CD4-positive, alpha-beta memory T cell (primary cell): ENCODE measurements around the gene SLC15A3. TPM values are rescaled to one million over a fixed set of nuclear protein-coding genes. Genes with fewer than 3 reads are reported as not detected.
A peak's percentile ranks its signal among the peaks of the same experiment; 100 is the strongest.

Source experiments
- CTCF ChIA-PET: fragments of 350-600 bp; sonication (Branson Sonifier 250); formaldehyde crosslinking; loops from one replicate; lab custom pipeline; 2021; ENCODE audit warnings: inconsistent platforms; ENCODE audit not compliant: partially characterized antibody; lab: Charles Lee
- POLR2A ChIA-PET: fragments of 350-600 bp; sonication (Branson Sonifier 250); formaldehyde crosslinking; loops from one replicate; lab custom pipeline; 2021; ENCODE audit not compliant: partially characterized antibody; lab: Charles Lee
- DNase-seq, 5 donors: peaks; one replicate each; pipeline versions ENCODE4 v3.0.0 to v3.0.0-alpha.2; 2020 to 2022; ENCODE audit warnings: mixed read lengths in 1 of 5
- H3K27ac ChIP-seq: one replicate; pipeline ENCODE4 v1.7.0; 2013; ENCODE audit warnings: low read depth, low read length
- H3K27me3 ChIP-seq: 2 replicates; pipeline ENCODE4 v1.7.0; 2013; ENCODE audit warnings: mild to moderate bottlenecking, low read length, moderate library complexity; ENCODE audit not compliant: insufficient read depth
- H3K36me3 ChIP-seq: 2 replicates; pipeline ENCODE4 v1.7.0; 2013; ENCODE audit warnings: mild to moderate bottlenecking, low read length, moderate library complexity; ENCODE audit not compliant: insufficient read depth
- H3K4me1 ChIP-seq: 2 replicates; pipeline ENCODE4 v1.7.0; 2013; ENCODE audit warnings: mild to moderate bottlenecking, low read length, moderate library complexity; ENCODE audit not compliant: insufficient read depth
- H3K4me3 ChIP-seq, 2 donors: one replicate each; pipeline ENCODE4 v1.7.0; 2013; ENCODE audit warnings: low read length in 2 of 2, mild to moderate bottlenecking in 1 of 2
- H3K9me3 ChIP-seq, 2 donors: one replicate each; pipeline ENCODE4 v1.7.0; 2013; ENCODE audit warnings: low read length in 2 of 2, control low read depth in 1 of 2; ENCODE audit not compliant: control insufficient read depth in 1 of 2
- H3K27ac Mint-ChIP-seq, 7 donors: one replicate each; pipeline ENCODE4 v1.8.0; 2020 to 2021; ENCODE audit warnings: mixed read lengths in 7 of 7, mild to moderate bottlenecking in 6 of 7, inconsistent platforms in 3 of 7, moderate library complexity in 3 of 7
- H3K27me3 Mint-ChIP-seq, 2 donors: one replicate each; pipeline ENCODE4 v1.8.0; 2020 to 2021; ENCODE audit warnings: mixed read lengths in 2 of 2
- H3K36me3 Mint-ChIP-seq, 2 donors: one replicate each; pipeline ENCODE4 v1.8.0; 2020 to 2021; ENCODE audit warnings: mixed read lengths in 2 of 2, inconsistent platforms in 1 of 2, mild to moderate bottlenecking in 1 of 2
- H3K4me1 Mint-ChIP-seq, 4 donors: one replicate each; pipeline ENCODE4 v1.8.0; 2020 to 2021; ENCODE audit warnings: mixed read lengths in 4 of 4, mild to moderate bottlenecking in 1 of 4
- H3K4me3 Mint-ChIP-seq, 8 donors: one replicate each; pipeline ENCODE4 v1.8.0; 2020 to 2021; ENCODE audit warnings: mixed read lengths in 8 of 8, mild to moderate bottlenecking in 7 of 8, moderate library complexity in 6 of 8, inconsistent platforms in 3 of 8
- H3K9me3 Mint-ChIP-seq, 8 donors: one replicate each; pipeline ENCODE4 v1.8.0; 2020 to 2021; ENCODE audit warnings: mixed read lengths in 8 of 8, mild to moderate bottlenecking in 5 of 8, inconsistent platforms in 3 of 8, moderate library complexity in 1 of 8
- intact Hi-C: fragments of 100-400 bp; cut with micrococcal nuclease; formaldehyde crosslinking; loops from one replicate; pipeline ENCODE4 v1.15.1; 2023
- polyA plus RNA-seq, 2 donors: library from polyadenylated mRNA; unstranded; fragments of 300-500 nt; fragmentation: Illumina TruSeq; gene quantifications; one replicate each; pipeline ENCODE4 v1.2.3, GENCODE V29; 2021
- total RNA-seq, 2 experiments: library from RNA; stranded (reverse); gene quantifications; one replicate each; pipeline ENCODE4 v1.2.3, GENCODE V29; 2021

Gene SLC15A3
- total and polyA plus RNA-seq, 4 experiments from 2014 or later = 0.29 to 5.4 (median 4.6) TPM; not detected in 1

DNA sequence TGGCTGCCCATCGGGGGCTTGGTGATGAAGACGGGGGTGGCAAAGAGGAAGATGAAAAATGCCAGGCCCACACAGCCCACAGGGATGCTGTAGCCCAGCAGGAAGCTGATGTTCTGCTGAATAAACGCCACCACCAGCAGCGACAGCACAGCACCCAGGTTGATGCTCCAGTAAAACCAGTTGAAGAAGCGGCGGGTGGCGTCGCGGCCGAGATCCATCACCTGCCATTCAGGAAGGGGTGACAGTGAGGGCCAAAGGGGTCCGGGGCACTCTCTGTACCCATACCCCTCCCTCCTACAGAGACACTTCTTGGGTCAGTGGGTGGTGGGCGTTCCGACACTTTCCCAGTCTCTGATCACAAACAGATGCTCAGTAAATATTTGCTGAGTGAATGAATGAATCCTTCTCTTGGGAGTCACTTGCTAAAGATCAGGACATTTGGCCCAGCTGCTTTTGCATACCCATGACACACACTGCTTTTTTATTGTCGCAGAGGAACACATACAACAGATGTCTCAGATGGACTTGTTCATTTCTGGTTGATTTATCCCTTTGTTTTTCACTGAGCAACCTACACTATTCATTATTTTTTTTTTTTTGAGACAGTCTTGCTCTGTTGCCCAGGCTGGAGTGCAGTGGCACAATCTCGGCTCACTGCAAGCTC, 5.2 kb downstream of the SLC15A3 start:
- intact Hi-C loops = no loop called here
- Histone ChIP-seq H3K4me1 (no peaks in the 10 kb centered on the region), H3K4me3 (no peak overlapping the region), H3K27ac (no peak overlapping the region), H3K36me3 (no peaks in the 10 kb centered on the region), H3K9me3 (no peaks in the 10 kb centered on the region), H3K27me3 (peaks cover 9% of the 10 kb centered on the region)
- Mint-ChIP-seq H3K4me1 (peaks cover 0 to 6% (median under 1%) of the 10 kb centered on the region in 4 donors), H3K9me3 (peaks cover 0 to 2% (median 0%) of the 10 kb centered on the region in 8 donors), H3K4me3 (no peak overlapping the region), H3K27ac (no peak overlapping the region), H3K36me3 (no peaks in the 10 kb centered on the region), H3K27me3 (peaks cover 3 to 7% of the 10 kb centered on the region in 2 donors)
- no peak for DNase-seq
- ChIA-PET POLR2A (no interaction called here), CTCF (no interaction called here)

DNA sequence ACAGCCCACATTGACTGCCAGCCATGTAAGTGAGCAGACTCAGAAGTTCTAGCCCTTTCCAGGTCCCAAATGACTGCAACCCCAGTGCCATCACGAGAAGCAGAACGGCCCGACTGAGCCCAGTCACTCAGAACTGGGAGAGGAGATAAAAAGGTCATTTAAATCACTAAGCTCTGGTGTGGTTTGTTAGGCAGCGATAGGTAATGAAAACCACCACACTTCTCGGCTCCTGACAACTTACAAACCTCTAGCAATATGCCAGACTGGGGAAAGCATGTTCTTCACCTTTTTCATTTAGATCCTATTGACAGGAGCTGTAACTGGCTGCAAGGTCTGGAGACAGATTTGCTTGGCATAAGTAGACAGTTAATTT, 6.7 kb downstream of the SLC15A3 start:
- Histone ChIP-seq H3K4me1 (no peaks in the 10 kb centered on the region), H3K27ac (no peak overlapping the region), H3K27me3 (peaks cover 3% of the 10 kb centered on the region), H3K4me3 (no peak overlapping the region), H3K36me3 (no peaks in the 10 kb centered on the region), H3K9me3 (no peaks in the 10 kb centered on the region)
- POLR2A ChIA-PET = no interaction called here
- CTCF ChIA-PET = interaction anchor here (0.8 to 1.8 kb wide), 3 partner anchors 9 to 242 kb away, joined by 3 to 7 read pairs (median 3); no protein-coding TSS in a partner anchor
- H3K27ac Mint-ChIP-seq = peak overlapping the region in 1 of 7 donors; percentile 77
- no peaks in the 10 kb centered on the region for H3K36me3 Mint-ChIP-seq
- peaks cover 3 to 7% of the 10 kb centered on the region in 2 donors for H3K27me3 Mint-ChIP-seq
- intact Hi-C loops = no loop called here
- peaks cover 0 to 4% (median 0%) of the 10 kb centered on the region in 4 donors for H3K4me1 Mint-ChIP-seq
- H3K4me3 Mint-ChIP-seq = no peak overlapping the region
- peaks cover 0 to 2% (median 0%) of the 10 kb centered on the region in 8 donors for H3K9me3 Mint-ChIP-seq
- no peak for DNase-seq

DNA sequence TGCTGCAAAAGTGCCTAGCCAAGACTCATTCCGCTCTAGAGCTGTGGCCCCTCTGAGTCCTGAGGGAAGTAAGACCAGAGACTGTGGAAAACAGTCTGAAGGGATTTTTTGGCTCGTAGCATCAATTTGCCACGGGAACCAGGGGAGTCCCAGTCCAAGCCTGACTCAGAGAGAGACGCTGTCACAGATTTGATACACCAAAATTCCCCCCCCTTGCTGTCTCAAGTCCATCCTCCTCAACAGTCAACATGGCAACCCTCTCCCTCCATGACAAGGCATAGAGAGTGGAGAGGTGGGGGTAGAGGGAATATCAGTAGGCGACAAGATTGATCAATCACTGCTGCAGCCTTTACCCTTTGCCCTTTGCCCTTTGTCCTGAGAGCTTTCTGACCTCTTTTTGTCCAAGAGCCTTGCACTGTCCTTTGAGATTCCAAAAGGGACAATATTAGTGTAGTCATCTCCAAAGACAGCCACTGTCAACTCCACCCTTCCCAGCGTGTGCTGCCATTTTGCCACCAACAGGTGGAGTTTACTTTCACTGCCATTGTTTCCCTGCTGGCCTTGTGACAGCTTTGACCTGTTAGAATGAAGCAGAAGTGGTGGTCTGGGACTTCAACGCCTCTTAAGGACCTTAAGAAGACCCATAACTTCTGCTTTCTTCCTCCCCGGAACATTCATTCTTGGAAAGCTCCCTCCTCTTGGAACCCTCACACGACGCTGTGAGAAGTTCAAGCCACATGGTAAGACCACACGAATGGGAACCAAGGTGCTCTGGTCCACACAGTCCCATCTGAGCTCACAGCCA, 7.3 kb downstream of the SLC15A3 start:
- Mint-ChIP-seq H3K27ac (peak overlapping the region in 1 of 7 donors; percentile 77), H3K4me3 (peak overlapping the region in 1 of 8 donors; percentile 30), H3K4me1 (peaks cover 2 to 6% (median 3%) of the 10 kb centered on the region in 4 donors), H3K9me3 (peaks cover 0 to 2% (median 0%) of the 10 kb centered on the region in 8 donors), H3K27me3 (peaks cover 3 to 7% of the 10 kb centered on the region in 2 donors), H3K36me3 (no peaks in the 10 kb centered on the region)
- no peak overlapping the region for H3K27ac ChIP-seq
- ChIA-PET POLR2A (no interaction called here), CTCF (interaction anchor here (1.5 to 1.8 kb wide), 2 partner anchors 13 to 243 kb away, joined by 3 to 7 read pairs; no protein-coding TSS in a partner anchor)
- no peaks in the 10 kb centered on the region for H3K4me1 ChIP-seq
- H3K4me3 ChIP-seq = no peak overlapping the region
- H3K36me3 ChIP-seq = no peaks in the 10 kb centered on the region
- intact Hi-C loops = no loop called here
- DNase-seq = no peak
- no peaks in the 10 kb centered on the region for H3K9me3 ChIP-seq
- peaks cover 3% of the 10 kb centered on the region for H3K27me3 ChIP-seq

- ChIA-PET POLR2A (no interaction called here), CTCF (interaction anchor here (2.0 kb wide), 1 partner anchor 27 kb away, joined by 5 read pairs; no protein-coding TSS in a partner anchor)
- Mint-ChIP-seq H3K9me3 (peaks cover 0 to 2% (median 0%) of the 10 kb centered on the region in 8 donors), H3K4me3 (no peak overlapping the region), H3K36me3 (no peaks in the 10 kb centered on the region), H3K27ac (no peak overlapping the region), H3K4me1 (peaks cover 2 to 9% (median 3%) of the 10 kb centered on the region in 4 donors), H3K27me3 (peaks cover 0 to 3% of the 10 kb centered on the region in 2 donors)
- intact Hi-C loops = no loop called here
- H3K36me3 ChIP-seq = no peaks in the 10 kb centered on the region
- no peaks in the 10 kb centered on the region for H3K9me3 ChIP-seq
- no peaks in the 10 kb centered on the region for H3K4me1 ChIP-seq
- H3K27me3 ChIP-seq = no peaks in the 10 kb centered on the region
- no peak overlapping the region for H3K4me3 ChIP-seq
- DNase-seq = no peak
- H3K27ac ChIP-seq = no peak overlapping the region
Observed at GRCh38 chr11:60942970-60943565, 8.9 kb downstream of the SLC15A3 start.

- Histone ChIP-seq H3K27me3 (no peaks in the 10 kb centered on the region), H3K27ac (no peak overlapping the region), H3K36me3 (no peaks in the 10 kb centered on the region), H3K4me3 (no peak overlapping the region), H3K9me3 (no peaks in the 10 kb centered on the region), H3K4me1 (no peaks in the 10 kb centered on the region)
- H3K4me1 Mint-ChIP-seq = peaks cover 2 to 9% (median 3%) of the 10 kb centered on the region in 4 donors
- intact Hi-C loops = no loop called here
- no peak for DNase-seq
- no peaks in the 10 kb centered on the region for H3K36me3 Mint-ChIP-seq
- H3K9me3 Mint-ChIP-seq = peaks cover 0 to 2% (median 0%) of the 10 kb centered on the region in 8 donors
- H3K27me3 Mint-ChIP-seq = peaks cover 0 to 3% of the 10 kb centered on the region in 2 donors
- ChIA-PET CTCF (interaction anchor here (2.0 kb wide), 1 partner anchor 26 kb away, joined by 5 read pairs; no protein-coding TSS in a partner anchor), POLR2A (interaction anchor here (0.7 kb wide), 1 partner anchor 32 kb away, joined by 3 read pairs; no protein-coding TSS in a partner anchor)
- H3K4me3 Mint-ChIP-seq = peak overlapping the region in 1 of 8 donors; percentile 18
- H3K27ac Mint-ChIP-seq = peak overlapping the region in 2 of 7 donors; percentile 42 to 59
Observed at GRCh38 chr11:60942219-60942618, 9.8 kb downstream of the SLC15A3 start.

DNA sequence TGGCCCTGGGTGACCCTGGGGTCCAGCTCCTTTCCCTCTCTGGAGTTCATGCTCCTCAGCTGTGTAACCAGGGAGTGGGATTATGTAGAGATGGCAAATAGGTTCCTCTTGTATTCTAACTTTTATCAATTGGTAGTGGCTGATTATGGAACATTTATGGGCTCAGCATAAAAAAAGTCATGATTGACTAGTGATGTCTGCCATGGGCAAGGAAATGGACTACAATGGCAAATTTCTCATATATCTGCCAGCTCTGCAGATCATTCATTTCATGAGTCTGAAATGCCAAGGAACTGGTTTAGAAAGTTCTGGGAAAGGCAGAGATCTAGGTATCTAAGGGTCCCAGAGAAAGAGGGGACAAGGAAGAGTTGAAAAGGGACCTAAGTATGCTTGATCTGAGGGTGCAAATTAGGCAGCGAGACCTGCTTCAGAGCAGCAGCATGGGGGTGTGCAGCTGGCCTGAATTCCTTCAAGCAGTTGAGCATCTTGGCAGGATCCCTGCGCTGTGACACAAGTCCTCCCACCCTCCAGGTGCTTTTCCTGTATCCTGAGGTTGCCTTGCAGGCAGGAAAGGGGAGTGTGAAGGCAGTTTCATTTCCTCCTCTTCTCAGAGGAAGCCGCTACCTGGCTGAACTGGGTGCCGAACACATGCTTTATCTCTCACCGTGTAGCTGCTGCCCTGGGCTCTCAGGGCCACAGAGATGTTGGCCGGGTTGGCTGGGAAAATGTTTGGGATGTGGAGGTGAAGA, 10.4 kb downstream of the SLC15A3 start:
- no peak overlapping the region for H3K27ac Mint-ChIP-seq
- peaks cover 2 to 9% (median 3%) of the 10 kb centered on the region in 4 donors for H3K4me1 Mint-ChIP-seq
- no peaks in the 10 kb centered on the region for H3K9me3 ChIP-seq
- CTCF ChIA-PET = interaction anchor here (2.0 kb wide), 1 partner anchor 25 kb away, joined by 5 read pairs; no protein-coding TSS in a partner anchor
- H3K4me1 ChIP-seq = no peaks in the 10 kb centered on the region
- intact Hi-C loops = no loop called here
- POLR2A ChIA-PET = interaction anchor here (0.7 kb wide), 1 partner anchor 32 kb away, joined by 3 read pairs; no protein-coding TSS in a partner anchor
- no peak overlapping the region for H3K4me3 ChIP-seq
- no peak overlapping the region for H3K4me3 Mint-ChIP-seq
- peaks cover 0 to 2% (median 0%) of the 10 kb centered on the region in 8 donors for H3K9me3 Mint-ChIP-seq
- H3K27me3 Mint-ChIP-seq = peaks cover 0 to 3% of the 10 kb centered on the region in 2 donors
- no peak for DNase-seq
- H3K36me3 Mint-ChIP-seq = no peaks in the 10 kb centered on the region
- no peaks in the 10 kb centered on the region for H3K36me3 ChIP-seq
- H3K27ac ChIP-seq = no peak overlapping the region
- H3K27me3 ChIP-seq = no peaks in the 10 kb centered on the region
